Nephron progenitor cell (in vitro differentiated cells): ENCODE data around the gene CABP4.
A peak's percentile ranks its signal among the peaks of the same experiment; 100 is the strongest.

Experiments
- DNase-seq: peaks from one replicate; pipeline ENCODE4 v3.0.0; 2021
- H3K27ac Mint-ChIP-seq: 2 replicates; pipeline ENCODE4 v1.8.0; 2021; ENCODE audit warnings: mild to moderate bottlenecking, moderate library complexity, mixed read lengths
- H3K27me3 Mint-ChIP-seq: 2 replicates; pipeline ENCODE4 v1.8.0; 2021; ENCODE audit warnings: mild to moderate bottlenecking, low read depth, mixed read lengths; ENCODE audit not compliant: poor library complexity
- H3K36me3 Mint-ChIP-seq: 2 replicates; pipeline ENCODE4 v1.8.0; 2021; ENCODE audit warnings: low read depth, mixed read lengths
- H3K4me1 Mint-ChIP-seq: 2 replicates; pipeline ENCODE4 v1.8.0; 2021; ENCODE audit warnings: mixed read lengths
- H3K4me3 Mint-ChIP-seq: 2 replicates; pipeline ENCODE4 v1.8.0; 2021; ENCODE audit warnings: mild to moderate bottlenecking, moderate library complexity, mixed read lengths
- H3K9me3 Mint-ChIP-seq: 2 replicates; pipeline ENCODE4 v1.8.0; 2021; ENCODE audit warnings: mild to moderate bottlenecking, moderate library complexity, mixed read lengths
- CTCF ChIP-seq: fragments of 200-600 bp; sonication (generic); IDR thresholded peaks from 2 replicates; pipeline ENCODE4 v1.5.0; 2021; ENCODE audit warnings: antibody characterized with exemption

CABP4 gene

GRCh38 chr11:67486481-67487195, 31.5 kb downstream of the CABP4 start:
- no peak for DNase-seq
- no peak for TF ChIP-seq CTCF
- peaks cover 13% of the 10 kb centered on the region for H3K27me3 Mint-ChIP-seq
- peaks cover 64% of the 10 kb centered on the region for H3K4me1 Mint-ChIP-seq
- peaks cover 4% of the 10 kb centered on the region for H3K9me3 Mint-ChIP-seq
- H3K36me3 Mint-ChIP-seq, result peaks cover 19% of the 10 kb centered on the region
- no peak overlapping the region for H3K27ac Mint-ChIP-seq
- no peak overlapping the region for H3K4me3 Mint-ChIP-seq

- Mint-ChIP-seq H3K4me3 (no peak overlapping the region), H3K9me3 (no peaks in the 10 kb centered on the region), H3K4me1 (peaks cover 43% of the 10 kb centered on the region), H3K36me3 (peaks cover 19% of the 10 kb centered on the region), H3K27me3 (peaks cover 4% of the 10 kb centered on the region), H3K27ac (peak overlapping the region; percentile 82)
- DNase-seq, result no peak
- no peak for TF ChIP-seq CTCF
These were observed 34.2 kb downstream of the CABP4 start for GRCh38 chr11:67489203-67489884.

- H3K4me3 Mint-ChIP-seq, result no peak overlapping the region
These were observed 35.0 kb downstream of the CABP4 start for GRCh38 chr11:67489885-67490726.

GRCh38 chr11:67490727-67491065, 35.5 kb downstream of the CABP4 start:
- Mint-ChIP-seq H3K36me3 (peaks cover 19% of the 10 kb centered on the region), H3K4me3 (no peak overlapping the region), H3K4me1 (peaks cover 32% of the 10 kb centered on the region), H3K9me3 (no peaks in the 10 kb centered on the region), H3K27me3 (peaks cover 4% of the 10 kb centered on the region), H3K27ac (peak overlapping the region; percentile 95)
- DNase-seq, result no peak
- TF ChIP-seq CTCF, result no peak

More at GRCh38 chr11:67489885-67490726, 35.0 kb downstream of the CABP4 start:
- DNase-seq, result no peak
- H3K27ac Mint-ChIP-seq, result peak overlapping the region; percentile 82
- peaks cover 4% of the 10 kb centered on the region for H3K27me3 Mint-ChIP-seq
- no peaks in the 10 kb centered on the region for H3K9me3 Mint-ChIP-seq
- no peak for TF ChIP-seq CTCF
- peaks cover 35% of the 10 kb centered on the region for H3K4me1 Mint-ChIP-seq
- peaks cover 19% of the 10 kb centered on the region for H3K36me3 Mint-ChIP-seq

- Mint-ChIP-seq H3K27me3 (peaks cover 4% of the 10 kb centered on the region), H3K27ac (peak overlapping the region; percentile 95), H3K9me3 (no peaks in the 10 kb centered on the region), H3K36me3 (peaks cover 14% of the 10 kb centered on the region), H3K4me1 (peaks cover 24% of the 10 kb centered on the region), H3K4me3 (no peak overlapping the region)
- TF ChIP-seq CTCF, result no peak
- DNase-seq, result no peak
These were observed 36.3 kb downstream of the CABP4 start for GRCh38 chr11:67491276-67492068.
